HCT116 (cell line): ENCODE measurements around the gene KRTAP1-3.
"Not testable (repeated sequence)": the region's sequence is repeated elsewhere in the genome, so short reads cannot be mapped to it uniquely, and the experiment has no call there.

Source experiments
- CTCF ChIP-seq, 3 experiments: fragments of 200-600 bp in 1 of 3; sonication (generic) in 1 of 3; IDR thresholded peaks in 2 of 3; conservative IDR thresholded peaks in 1 of 3; 2 replicates each; pipeline ENCODE4 v1.5.1; 2012 to 2017; ENCODE audit warnings: low read depth in 2 of 3, low read length in 2 of 3, antibody characterized with exemption in 1 of 3, borderline replicate concordance in 1 of 3, control low read depth in 1 of 3, mild to moderate bottlenecking in 1 of 3, mixed read lengths in 1 of 3, mixed run types in 1 of 3, moderate library complexity in 1 of 3; ENCODE audit not compliant: insufficient read depth in 1 of 3
- EZH2phosphoT487 ChIP-seq: fragments of 200-600 bp; IDR thresholded peaks from 2 replicates; pipeline ENCODE4 v1.6.1; 2018; ENCODE audit warnings: antibody characterized with exemption, borderline replicate concordance
- FOSL1 ChIP-seq: IDR thresholded peaks from 2 replicates; pipeline ENCODE4 v1.6.1; 2012; ENCODE audit warnings: low read depth
- POLR2A ChIP-seq: IDR thresholded peaks from 2 replicates; pipeline ENCODE4 v1.7.0; 2011; ENCODE audit warnings: borderline replicate concordance; ENCODE audit not compliant: insufficient read depth, insufficient read length; ENCODE audit errors: extremely low read depth
- SP1 ChIP-seq: IDR thresholded peaks from 2 replicates; pipeline ENCODE4 v1.6.1; 2012; ENCODE audit warnings: low read depth

DNA sequence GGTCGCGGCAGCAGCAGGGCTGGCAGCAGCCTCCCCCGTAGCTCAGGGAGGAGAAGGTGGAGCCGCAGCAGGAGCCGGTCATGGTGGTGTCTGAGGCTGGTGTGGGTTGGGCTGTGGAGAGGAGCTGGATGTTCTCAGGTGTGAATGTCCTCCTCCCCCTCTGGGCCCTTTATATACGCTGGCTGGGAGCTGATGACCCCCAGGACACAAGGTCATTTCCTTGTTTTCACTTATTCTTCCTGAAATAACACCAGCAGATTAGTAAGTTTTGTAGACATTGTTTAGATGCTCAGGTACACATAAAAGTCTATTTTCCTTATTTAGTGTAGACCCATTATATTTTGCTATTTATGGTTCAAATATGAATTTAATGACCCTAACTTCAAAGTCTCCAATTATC is 20.5 kb upstream of the KRTAP1-3 start, which contains the start of gene KRTAP2-2:
- TF ChIP-seq POLR2A; CTCF (IDR thresholded peaks at IDR 0.05 in 2 of 3, conservative IDR thresholded peaks at IDR 0.05 in 1 of 3; ENCODE audit: borderline replicate concordance in 1 of 3, insufficient read depth in 1 of 3, low read depth in 2 of 3, low read length in 2 of 3); SP1; FOSL1; EZH2phosphoT487: not testable (repeated sequence)
